ENCODE measurements around the gene CUBN.

The CUBN gene

DNA sequence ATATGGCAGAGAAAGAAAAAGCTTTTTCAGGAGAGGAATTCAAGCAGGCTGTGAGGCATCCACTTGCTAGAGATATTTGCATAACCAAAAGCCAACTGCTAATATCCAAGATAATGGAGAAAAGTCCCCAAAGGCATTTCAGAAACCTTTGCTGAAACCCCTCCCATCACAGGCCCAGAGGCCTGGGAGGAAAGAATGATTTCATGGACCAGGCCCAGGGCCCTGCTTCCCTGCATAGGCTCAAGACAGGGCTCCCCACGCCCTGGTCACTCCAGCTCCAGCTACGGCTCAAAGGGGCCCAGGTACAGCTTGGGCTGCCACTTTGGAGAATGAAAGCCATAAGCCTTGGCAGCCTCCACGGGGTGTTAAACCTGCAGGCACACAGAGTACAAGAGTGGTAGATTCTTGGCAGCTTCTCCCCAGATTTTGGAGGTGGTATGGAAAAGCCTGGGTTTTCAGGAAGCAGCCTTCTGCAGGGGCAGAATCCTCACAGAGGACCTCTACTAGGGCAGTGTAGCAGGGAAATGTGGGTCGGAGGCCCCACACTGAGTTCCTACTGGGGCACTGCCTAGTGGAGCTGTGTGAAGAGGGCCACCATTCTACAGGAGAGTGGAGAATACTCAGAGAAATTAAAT lies 306.8 kb downstream of the CUBN start:
- DNase-seq (ENCODE audit: low read depth in 2 of 2): no peak

DNA sequence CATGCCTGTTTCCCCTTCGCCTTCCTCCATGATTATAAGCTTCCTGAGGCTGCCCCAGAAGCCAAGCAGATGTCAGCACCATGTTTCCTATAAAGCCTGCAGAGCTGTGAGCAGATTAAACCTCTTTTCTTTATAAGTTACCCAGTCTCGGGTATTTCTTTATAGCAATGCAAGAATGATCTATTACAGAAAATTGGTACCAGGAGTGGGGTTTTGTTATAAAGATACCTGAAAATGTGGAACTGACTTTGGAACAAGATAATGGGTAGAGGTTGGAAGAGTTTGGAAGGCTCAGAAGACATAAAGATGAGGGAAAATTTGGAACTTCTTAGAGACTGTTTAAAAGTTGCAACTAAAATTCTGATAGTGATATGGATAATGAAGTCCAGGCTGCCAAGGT lies 307.6 kb downstream of the CUBN start:
- no peak for DNase-seq (ENCODE audit: low read depth in 2 of 2)

DNA sequence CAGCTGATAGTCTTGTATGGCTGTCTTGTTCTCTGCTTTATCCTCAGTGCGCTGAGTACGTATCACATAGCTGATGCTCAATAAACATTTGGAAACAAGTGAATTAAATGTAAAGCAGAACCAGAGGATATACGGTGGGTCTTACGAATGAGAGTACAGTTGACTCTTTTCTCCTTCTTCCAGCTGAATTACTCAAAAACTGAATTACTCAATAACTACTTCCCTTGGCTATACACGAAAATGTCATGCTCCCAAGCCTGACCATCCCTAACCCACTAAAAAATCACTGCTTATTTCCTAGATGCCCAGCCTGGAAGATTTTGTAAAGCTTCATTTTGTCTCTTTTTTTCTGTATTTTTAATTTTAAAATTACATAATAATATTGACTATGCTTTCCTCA lies 309.2 kb downstream of the CUBN start:
- DNase-seq (ENCODE audit: low read depth in 2 of 2): no peak

DNA sequence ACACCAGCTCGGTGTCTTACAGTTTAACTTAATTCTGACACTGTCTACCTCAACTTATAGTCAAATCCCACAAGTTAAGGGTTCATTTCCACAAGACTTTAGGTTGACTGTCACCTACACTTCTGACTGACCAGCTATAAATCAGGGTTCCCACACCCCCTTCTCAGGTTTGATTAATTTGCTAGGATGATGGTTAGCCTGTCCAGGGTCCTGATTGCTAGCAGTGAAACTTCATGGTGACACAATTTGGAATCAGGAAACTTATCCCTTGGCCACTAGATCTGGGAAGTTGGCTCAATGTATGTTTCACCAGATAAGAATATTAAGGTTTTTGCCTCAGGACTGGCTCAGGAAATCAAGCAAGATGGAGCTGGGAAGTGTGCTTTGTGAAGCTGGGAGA lies 309.6 kb downstream of the CUBN start:
- no peak for DNase-seq (ENCODE audit: low read depth in 2 of 2)

DNA sequence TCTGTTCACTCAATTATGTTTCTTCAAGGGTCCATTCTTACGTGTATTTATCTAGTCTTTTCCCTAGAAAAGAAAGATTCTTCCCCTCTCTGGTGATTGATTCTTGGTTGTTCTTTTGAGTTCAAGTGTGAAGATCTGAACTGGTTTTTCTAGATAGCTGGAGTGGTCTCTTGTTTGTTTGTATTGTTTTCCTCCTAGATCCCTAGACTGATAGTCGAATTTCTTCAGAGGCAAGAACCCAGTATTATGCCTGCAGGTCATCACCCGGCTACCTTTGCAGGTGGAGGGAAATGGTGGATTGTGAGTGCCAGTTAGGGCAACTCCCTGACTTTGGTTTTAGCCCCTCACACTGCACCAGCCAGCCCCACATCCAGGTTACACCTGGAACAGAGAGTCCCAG lies 310.2 kb downstream of the CUBN start:
- DNase-seq (ENCODE audit: low read depth in 2 of 2): no peak

DNA sequence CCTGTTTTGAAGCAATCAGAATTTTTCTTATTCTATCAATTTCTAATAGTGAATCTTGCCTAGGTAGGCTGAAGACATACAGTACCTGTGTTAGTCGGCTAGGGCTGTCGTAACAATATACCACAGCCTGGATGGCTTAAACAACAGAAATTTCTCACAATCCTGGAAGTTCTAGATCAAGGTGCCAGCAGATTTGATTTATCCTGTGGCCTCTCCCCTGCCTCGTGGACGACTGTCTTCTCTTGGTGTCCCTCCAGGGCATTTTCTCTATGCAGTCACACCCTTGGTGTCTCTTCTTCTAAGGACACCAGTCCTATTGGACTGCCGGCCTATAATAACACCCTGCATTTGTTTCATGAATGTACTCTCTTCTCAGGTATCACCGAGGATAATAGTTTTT lies 310.6 kb downstream of the CUBN start:
- DNase-seq (ENCODE audit: low read depth in 2 of 2): no peak

DNA sequence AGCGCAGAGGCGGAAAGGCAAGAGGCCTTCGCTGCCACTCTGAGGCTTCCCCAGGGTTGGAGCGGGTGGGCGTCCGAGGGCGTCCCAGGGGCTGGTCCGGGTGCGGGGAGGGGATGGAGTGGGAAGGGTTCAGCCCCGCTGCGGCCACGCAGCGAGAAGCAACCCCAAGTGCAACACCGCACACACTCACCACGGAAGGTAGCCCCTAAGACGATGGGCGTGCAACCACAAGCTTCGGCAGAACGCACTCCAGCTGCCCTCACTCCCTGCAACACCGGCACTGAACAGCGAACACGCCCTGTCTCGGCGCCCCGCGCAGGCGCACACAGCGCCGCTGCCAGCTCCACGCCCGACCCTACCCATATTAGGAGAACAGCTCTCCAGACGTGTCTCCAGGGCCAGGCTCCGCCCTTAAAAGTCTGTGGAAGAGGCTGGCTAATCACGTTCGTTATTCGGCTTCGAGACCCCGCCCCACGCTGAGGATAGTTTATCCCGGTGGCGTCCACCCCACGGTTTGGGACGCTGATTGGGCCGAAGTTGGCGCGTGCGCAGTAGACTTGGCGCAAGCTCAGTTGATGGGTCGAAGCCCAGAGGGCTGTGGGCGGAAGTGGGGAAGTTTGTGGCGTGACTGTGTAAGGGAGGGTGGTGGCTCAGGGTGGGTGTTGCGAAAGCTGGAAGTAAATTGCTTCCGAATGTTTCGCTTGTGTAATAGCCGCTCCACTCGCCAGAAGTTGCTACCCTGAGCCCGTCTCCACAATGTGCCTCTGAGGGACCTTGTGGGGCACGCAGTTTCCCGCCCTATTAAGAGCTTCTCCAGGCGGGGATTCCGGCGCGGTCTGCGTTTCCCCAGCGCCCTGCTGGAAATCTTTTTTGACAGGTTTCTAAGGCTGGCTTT lies 312.2 kb downstream of the CUBN start, which contains the start of gene RSU1:
Gene RSU1, minus strand, starts transcription at position 300 of the 895 bp plus-strand sequence. CDS start 343 bp downstream, outside the sequence.
- peak; percentile 100 for DNase-seq (ENCODE audit: low read depth in 2 of 2)

DNA sequence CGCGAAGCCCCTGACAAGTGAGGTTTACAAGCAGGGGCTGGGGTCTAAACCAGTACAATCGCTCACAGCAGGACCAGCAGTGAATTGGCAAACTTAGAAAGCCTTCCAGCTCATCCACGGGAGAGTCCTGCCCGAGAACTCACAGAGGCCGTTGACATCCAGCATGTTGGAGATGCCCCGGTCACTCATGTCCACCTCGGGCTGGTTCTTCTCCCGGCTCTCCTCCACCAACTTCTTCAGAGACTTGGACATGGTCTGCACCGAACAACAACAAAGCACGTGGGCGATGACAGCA lies 312.8 kb downstream of the CUBN start:
- DNase-seq (ENCODE audit: low read depth in 2 of 2): no peak

DNA sequence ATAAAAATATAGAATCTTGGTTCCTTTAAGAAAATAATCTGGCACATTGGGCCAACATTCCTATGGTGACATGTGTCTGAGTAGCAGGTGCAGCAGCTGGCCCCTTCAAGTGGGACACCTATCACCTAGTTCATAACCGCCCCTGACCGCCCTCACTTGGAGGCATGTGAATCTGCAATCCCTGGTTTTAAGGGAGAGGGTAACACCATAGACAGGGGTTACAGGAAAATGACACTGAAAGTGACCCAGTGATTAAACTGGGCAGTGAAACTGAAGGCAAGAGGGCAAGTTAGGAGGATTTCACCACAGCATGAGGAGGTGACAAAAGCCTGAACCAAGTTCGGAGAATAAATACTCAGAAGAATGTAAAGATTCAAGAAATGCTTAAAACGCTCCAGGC lies 313.4 kb downstream of the CUBN start:
- DNase-seq (ENCODE audit: low read depth in 2 of 2): no peak

DNA sequence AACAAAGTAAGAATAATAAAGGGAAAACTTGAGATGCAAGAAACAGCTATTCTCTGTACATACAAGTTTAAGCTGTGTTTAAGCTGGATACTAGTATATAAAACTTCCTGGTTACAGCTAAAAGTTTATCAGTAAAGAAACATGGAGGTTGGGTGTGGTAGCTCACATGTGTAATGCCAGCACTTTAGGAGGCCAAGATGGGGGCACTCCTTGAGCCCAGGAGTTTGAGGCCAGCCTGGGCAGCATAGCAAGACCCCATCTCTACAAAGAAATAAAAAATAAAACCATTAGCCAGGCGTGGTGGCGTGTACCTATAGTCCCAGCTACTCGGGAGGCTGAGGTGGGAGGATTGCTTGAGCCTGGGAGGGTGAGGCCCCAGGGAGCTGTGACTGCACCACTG lies 315.6 kb downstream of the CUBN start:
- no peak for DNase-seq (ENCODE audit: low read depth in 2 of 2)

DNA sequence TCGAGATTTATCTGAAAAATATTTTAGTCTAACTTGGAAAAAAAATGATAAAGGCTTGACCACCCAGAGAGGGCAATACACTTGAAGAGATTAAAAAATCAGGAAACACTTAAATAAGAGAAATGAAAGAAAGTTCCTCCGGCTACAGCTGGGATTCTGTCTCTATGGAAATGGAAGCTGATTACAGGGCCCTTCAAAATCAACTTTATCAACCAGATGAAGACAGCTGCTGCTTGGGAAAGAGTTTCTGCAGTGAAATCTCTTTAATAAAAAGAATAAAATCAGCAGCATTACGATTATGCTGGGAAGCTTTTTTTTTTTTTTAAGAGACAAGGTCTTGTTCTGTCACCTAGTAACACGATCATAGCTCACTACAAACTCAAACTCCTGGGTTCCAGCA lies 316.9 kb downstream of the CUBN start:
- DNase-seq (ENCODE audit: low read depth in 2 of 2): no peak

DNA sequence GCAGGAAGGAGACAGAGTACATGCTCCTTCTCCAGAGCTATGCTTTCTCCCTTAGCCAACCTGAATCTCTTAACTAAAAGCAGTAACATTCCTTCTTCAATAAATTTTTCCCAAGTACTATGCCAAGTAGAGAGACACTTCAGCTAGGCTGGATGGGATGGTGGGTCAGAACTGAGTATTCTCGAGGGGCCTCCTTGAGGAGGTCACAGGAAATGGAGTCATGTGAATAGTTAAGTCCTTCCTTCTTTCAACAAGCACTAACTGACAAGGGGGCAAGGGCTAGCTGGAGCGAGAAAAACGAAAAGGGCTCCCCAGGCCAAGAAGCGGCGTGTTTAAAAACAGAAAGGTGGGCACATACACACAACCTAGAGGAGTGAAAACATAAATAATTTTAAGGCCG lies 317.8 kb downstream of the CUBN start:
- no peak for DNase-seq (ENCODE audit: low read depth in 2 of 2)

DNA sequence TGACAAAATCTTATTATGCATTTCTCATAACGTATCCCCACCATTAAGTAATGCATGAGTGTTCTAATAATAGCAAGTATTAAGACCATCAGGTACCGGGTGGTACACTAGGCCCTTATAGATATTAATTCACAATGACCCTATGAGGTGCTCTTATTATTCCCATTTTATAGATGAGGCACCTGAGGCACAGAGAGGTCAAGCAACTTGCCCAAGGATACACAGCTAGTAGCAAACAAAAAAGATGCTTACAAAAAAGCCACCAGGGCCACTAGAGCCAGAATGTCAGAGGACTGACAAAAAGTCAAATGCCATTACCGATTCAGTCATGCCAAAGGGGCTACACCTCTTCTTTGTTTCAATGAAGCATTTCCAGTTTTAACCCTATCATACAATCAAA lies 318.3 kb downstream of the CUBN start:
- DNase-seq (ENCODE audit: low read depth in 2 of 2): no peak

DNA sequence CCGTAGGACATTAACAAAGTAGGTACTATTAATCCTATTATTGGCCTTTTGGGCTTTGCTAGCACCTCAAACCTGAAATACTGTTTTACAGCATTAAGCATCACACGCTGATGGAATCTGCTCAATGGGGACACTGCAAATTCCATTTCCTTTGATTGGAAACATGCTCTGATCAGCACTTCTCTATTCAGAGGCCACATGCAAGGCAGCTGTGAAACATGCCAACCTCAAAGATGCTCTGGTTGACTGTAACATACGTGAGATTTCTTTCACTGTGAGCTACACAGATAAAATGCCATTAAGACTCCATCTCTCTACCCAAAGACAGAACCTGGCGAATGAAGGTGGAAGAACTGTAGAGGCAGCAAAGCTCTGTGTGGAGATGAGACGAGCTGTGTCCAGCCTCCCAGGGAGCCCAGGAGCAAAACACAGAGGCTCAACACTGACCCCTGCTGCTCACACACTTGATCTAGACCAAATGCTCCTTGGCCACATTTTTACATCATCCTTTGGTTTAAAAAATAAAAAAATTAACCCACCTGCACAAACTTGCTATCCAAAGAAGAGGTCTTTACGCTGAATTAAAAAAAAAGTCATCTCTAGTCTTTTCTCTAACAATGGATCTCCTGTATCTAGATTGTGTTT lies 320.4 kb downstream of the CUBN start:
- no peak for DNase-seq (ENCODE audit: low read depth in 2 of 2)

DNA sequence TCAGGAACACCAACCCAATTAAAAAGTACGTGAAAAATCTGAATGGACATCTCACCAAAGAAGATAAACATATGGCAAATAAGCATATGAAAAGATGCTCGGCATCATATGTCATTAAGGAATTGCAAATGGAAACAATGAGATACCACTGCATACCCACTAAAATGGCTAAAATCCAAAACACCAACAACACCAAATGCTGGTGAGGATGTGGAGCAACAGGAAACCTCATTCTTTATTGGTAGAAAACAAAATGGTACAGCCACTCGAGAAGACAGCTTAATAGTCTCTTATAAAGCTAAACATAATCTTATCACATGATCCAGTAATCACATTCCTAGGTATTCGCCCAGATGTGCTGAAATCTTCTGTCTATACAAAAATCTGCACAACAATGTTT lies 325.5 kb downstream of the CUBN start:
- DNase-seq (ENCODE audit: low read depth in 2 of 2): no peak

DNA sequence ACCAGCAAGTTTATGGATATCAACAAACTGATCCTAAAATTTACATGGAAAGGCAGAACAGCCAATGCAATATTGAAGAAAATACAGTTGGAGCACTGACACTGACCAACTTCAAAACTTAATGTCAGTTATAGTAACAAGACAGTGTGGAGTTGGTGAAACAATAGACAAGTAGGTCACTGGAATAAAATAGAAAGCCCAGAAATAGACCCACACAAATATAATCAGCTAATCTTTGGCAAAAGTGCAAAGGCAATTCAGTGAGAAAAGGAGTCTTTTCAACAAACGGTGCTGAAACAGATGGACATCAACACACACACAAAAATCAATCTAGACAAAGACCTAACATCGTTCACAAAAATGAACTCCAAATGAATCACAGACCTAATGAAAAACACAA lies 326.1 kb downstream of the CUBN start:
- DNase-seq (ENCODE audit: low read depth in 2 of 2): no peak

DNA sequence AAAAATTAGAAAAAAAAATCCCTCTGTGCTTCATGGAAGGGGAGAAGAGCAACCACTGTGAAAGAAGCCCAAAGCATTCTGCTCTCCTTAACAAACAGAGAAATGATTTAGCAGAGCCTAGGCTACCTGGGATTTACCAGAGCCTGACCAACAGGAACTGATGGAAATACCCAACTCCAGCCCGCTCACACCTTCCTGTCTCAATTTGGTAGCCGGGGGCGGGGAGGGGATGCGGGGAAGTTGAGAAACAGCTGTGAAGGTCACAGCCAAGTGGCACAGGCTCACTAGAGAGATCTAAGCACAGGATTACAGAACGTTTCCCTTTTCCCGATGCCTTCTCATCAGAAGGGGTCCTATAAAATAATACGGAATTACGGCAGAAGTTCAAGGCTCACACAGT lies 330.0 kb downstream of the CUBN start:
- no peak for DNase-seq (ENCODE audit: low read depth in 2 of 2)

DNA sequence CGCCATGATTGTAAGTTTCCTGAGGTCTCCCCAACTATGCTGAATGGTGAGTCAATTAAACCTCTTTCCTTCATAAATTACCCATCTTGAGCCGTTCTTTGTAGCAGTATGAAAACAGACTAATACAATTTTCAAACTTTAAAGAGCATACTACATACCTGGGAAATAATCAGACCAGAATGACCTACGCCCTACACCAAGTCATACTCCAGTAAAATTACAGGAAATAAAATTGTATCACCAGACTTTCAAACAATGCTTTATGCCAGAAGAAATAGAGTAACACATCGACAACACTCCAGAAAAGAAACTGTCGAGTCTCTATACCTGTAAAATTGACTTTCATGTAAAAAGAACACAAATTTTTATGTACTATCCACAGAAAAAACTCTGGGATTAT lies 331.0 kb downstream of the CUBN start:
- DNase-seq (ENCODE audit: low read depth in 2 of 2): no peak

DNA sequence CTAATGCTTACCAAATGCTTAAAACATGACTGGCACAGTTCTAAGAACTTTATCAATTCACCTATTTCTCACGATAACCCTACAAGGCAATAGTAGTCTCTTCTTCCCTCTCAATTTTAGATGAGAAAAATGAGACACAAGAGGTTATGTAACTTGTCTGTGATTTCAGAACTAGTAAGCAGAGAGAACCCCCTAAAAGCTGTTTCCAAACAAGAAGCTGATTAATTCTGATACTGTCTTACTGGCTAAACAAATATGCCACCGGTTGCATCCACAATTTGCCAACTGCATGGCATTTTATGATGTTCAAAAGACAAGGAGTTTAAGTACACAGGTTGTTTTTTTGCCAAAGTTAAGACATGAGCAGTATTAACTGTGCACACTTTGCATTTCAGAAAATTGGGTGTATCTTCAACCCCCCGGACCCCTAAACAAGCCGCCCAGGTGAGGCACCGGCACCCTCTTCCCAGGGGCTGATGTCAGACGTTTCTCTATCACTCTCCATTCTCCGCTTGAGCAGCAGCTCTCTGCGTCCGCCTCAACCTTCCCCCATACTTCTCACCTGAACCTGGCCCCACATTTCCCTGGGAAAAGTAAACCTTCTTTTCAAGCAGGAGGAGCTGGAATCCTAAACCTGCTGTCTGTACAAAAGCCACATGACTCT lies 334.1 kb downstream of the CUBN start:
- DNase-seq (ENCODE audit: low read depth in 2 of 2): no peak

DNA sequence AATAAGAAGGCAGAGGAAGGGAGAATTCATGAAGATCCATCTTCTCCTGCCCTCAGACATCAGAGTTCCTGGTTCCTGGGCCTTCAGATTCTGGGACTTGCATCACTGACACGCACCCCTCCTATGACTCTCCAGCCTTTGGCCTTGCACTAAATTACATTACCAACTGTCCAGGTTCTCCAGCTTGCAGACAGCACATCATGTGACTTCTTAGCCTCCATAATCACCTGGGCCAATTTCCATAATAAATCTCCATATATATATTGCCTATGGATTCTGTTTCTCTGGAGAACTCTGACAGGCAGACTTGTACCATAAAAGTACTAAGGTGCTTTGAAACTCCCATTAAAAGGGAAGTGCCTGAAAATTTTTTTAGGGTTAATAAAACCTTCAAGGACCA lies 335.6 kb downstream of the CUBN start:
- no peak for DNase-seq (ENCODE audit: low read depth in 2 of 2)

DNA sequence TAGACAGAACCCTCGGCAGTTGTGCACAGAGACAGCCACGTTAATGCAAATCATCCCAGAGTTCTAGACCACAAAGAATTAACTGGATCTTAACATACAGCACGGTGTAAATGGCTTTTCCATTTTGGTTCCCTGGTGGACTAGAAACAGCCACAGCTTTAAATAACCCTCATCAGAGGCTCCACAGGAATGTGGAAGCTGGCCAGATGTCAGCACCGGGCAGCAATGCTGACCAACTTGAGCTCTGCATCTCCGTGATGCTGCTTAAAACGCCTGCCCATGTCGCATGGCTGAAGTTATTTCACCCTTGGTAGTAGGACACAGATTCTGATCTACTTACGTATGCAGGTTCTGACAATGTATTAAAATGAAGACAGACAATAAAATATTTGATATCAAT lies 336.9 kb downstream of the CUBN start:
- DNase-seq (ENCODE audit: low read depth in 2 of 2): no peak

DNA sequence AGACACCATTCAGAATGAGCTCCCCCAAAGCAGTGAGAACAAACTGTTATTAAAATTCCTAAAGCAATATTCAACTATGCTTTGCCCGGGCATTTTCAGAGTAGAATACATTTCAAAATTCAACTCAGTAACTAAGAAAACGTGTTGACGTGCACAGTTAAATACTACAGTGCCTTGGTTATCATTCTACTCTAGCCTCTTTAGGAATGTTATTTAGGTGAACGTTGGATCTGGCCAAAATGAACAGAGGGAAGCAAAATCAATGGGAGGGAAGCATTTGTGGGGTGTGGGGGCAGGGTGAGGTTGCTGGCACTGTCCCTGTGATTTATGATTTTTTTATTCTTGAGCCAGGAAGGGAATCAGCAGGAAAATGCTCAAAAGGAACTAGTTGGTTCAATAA lies 339.8 kb downstream of the CUBN start:
- no peak for DNase-seq (ENCODE audit: low read depth in 2 of 2)

DNA sequence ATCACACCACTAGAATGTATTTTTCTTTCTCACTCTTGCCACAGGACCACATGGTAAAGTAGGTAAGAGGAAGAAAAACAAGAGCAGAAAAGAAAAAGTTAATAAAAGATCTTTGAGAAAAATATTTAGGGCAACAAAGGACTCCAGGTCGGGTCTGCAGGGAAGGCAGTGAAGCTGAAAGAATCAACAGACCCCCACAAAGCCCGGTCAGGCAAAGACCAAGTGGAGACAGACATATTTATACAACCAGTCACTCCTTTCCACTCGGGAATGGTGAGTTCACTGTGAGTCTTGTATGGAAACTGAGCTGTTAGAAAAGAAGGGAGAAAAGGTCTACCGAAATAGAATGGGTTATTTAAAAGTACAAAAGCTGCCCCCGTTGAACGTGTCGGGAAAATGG lies 340.4 kb downstream of the CUBN start:
- no peak for DNase-seq (ENCODE audit: low read depth in 2 of 2)
